GM19463 (cell line): ENCODE results near the gene EIF5.

Source experiments
- ATAC-seq: cut with Tn5 transposase; IDR thresholded peaks from one replicate; pipeline ENCODE4 v1.9.1; 2021; ENCODE audit warnings: mild to moderate bottlenecking, moderate library complexity; ENCODE audit not compliant: unreplicated experiment

The EIF5 gene

GRCh38 chr14:103360548-103360947 lies 26.5 kb downstream of the EIF5 start:
- ATAC-seq: no peak

- ATAC-seq: no peak
Measured at GRCh38 chr14:103361867-103362266, 27.8 kb downstream of the EIF5 start.

GRCh38 chr14:103362780-103363179 lies 28.7 kb downstream of the EIF5 start:
- no peak for ATAC-seq

- ATAC-seq: no peak
Measured at GRCh38 chr14:103366741-103367140, 32.7 kb downstream of the EIF5 start.

GRCh38 chr14:103367995-103368394 lies 34.0 kb downstream of the EIF5 start:
- no peak for ATAC-seq

- no peak for ATAC-seq
Measured at GRCh38 chr14:103370087-103370486, 36.0 kb downstream of the EIF5 start.

GRCh38 chr14:103372017-103372416 lies 38.0 kb downstream of the EIF5 start:
- no peak for ATAC-seq

GRCh38 chr14:103372552-103373304 lies 38.7 kb downstream of the EIF5 start:
- ATAC-seq: no peak

- ATAC-seq: no peak
Measured at GRCh38 chr14:103374121-103374520, 40.1 kb downstream of the EIF5 start.

GRCh38 chr14:103377522-103378037 lies 43.5 kb downstream of the EIF5 start:
- ATAC-seq: no peak

GRCh38 chr14:103378038-103378854 lies 44.2 kb downstream of the EIF5 start:
- no peak for ATAC-seq

- ATAC-seq: no peak
Measured at GRCh38 chr14:103380719-103381377, 46.8 kb downstream of the EIF5 start.

- no peak for ATAC-seq
Measured at GRCh38 chr14:103382376-103382775, 48.3 kb downstream of the EIF5 start.

GRCh38 chr14:103384450-103385151 lies 50.6 kb downstream of the EIF5 start:
- ATAC-seq: no peak

- peak; percentile 98 for ATAC-seq
Measured at GRCh38 chr14:103385152-103385928, 51.3 kb downstream of the EIF5 start, which contains the start of gene MARK3. Gene MARK3, plus strand, starts transcription at chr14:103385415. Its CDS starts 615 bp downstream, at chr14:103386030.

- no peak for ATAC-seq
Measured at GRCh38 chr14:103385929-103386712, 52.1 kb downstream of the EIF5 start.

- no peak for ATAC-seq
Measured at GRCh38 chr14:103386713-103387329, 52.8 kb downstream of the EIF5 start.

- ATAC-seq: no peak
Measured at GRCh38 chr14:103388664-103389063, 54.6 kb downstream of the EIF5 start.

- no peak for ATAC-seq
Measured at GRCh38 chr14:103390605-103391004, 56.6 kb downstream of the EIF5 start.
